Panc1 (cell line): ENCODE data around the gene TLK1. TPM values are rescaled to one million over a fixed set of nuclear protein-coding genes. Genes with fewer than 3 reads are reported as not detected.
"Not testable (repeated sequence)": the region's sequence is repeated elsewhere in the genome, so short reads cannot be mapped to it uniquely, and the experiment has no call there.

Experiments
- ATAC-seq: fragments of 200-7000 bp; cut with Tn5 transposase; 2 replicates; pipeline ENCODE4 v1.9.1; 2020; ENCODE audit warnings: mild to moderate bottlenecking, moderate library complexity
- BruUV-seq: library from RNA; stranded (reverse); fragments of 400-500 nt; replicated peaks from 2 replicates; lab custom pipeline; 2021; lab: Mats Ljungman, UMichigan
- CTCF ChIA-PET: fragments of 300-600 bp; sonication (Branson Sonifier 250); formaldehyde crosslinking; loops from one replicate; lab custom pipeline; 2022; ENCODE audit warnings: antibody characterized with exemption; lab: Charles Lee
- POLR2A ChIA-PET: fragments of 300-600 bp; sonication (Branson Sonifier 250); formaldehyde crosslinking; loops from one replicate; lab custom pipeline; 2022; ENCODE audit warnings: antibody characterized with exemption; lab: Charles Lee
- DNase-seq: peaks from one replicate; pipeline ENCODE4 v3.0.0-alpha.2; 2010; ENCODE audit warnings: low read depth, low spot score
- H3K27ac ChIP-seq: 2 replicates; pipeline ENCODE4 v1.5.1; 2011; ENCODE audit warnings: mild to moderate bottlenecking, low read length, inconsistent platforms
- H3K27me3 ChIP-seq: fragments of 200-500 bp; sonication (Bioruptor generic); 2 replicates; pipeline ENCODE4 v1.6.0; 2014; ENCODE audit warnings: low read length, inconsistent platforms; ENCODE audit not compliant: control insufficient read depth, insufficient read depth
- H3K36me3 ChIP-seq: fragments of 200-500 bp; sonication (Bioruptor generic); 2 replicates; pipeline ENCODE4 v1.5.1; 2014; ENCODE audit warnings: inconsistent platforms, mild to moderate bottlenecking, low read length, moderate library complexity; ENCODE audit not compliant: control insufficient read depth, insufficient read depth
- H3K4me1 ChIP-seq: 2 replicates; pipeline ENCODE4 v1.5.1; 2011; ENCODE audit warnings: inconsistent platforms, mild to moderate bottlenecking, low read length, moderate library complexity; ENCODE audit not compliant: control insufficient read depth, insufficient read depth
- H3K4me3 ChIP-seq, 2 experiments: 2 replicates each; pipeline ENCODE4 v1.5.1; 2011 to 2012; ENCODE audit warnings: low read depth in 2 of 2, low read length in 2 of 2, mild to moderate bottlenecking in 2 of 2, inconsistent platforms in 1 of 2, moderate library complexity in 1 of 2
- H3K9me3 ChIP-seq: fragments of 200-500 bp; sonication (Bioruptor generic); 2 replicates; pipeline ENCODE4 v1.5.1; 2014; ENCODE audit warnings: low read depth, mild to moderate bottlenecking, inconsistent platforms, low read length, moderate library complexity; ENCODE audit not compliant: control insufficient read depth, insufficient read depth
- CTCF ChIP-seq: fragments of 450-650 bp; IDR thresholded peaks from 2 replicates; pipeline ENCODE4 v1.5.1; 2017; ENCODE audit warnings: mild to moderate bottlenecking
- POLR2AphosphoS5 ChIP-seq: IDR thresholded peaks from 2 replicates; pipeline ENCODE4 v1.6.1; 2012; ENCODE audit warnings: mild to moderate bottlenecking, low read depth, low read length, moderate library complexity
- REST ChIP-seq, 2 experiments: IDR thresholded peaks; 2 replicates each; pipeline ENCODE4 v1.6.1; 2011 to 2012; ENCODE audit warnings: low read depth in 2 of 2, control low read depth in 1 of 2, low read length in 1 of 2, mild to moderate bottlenecking in 1 of 2, moderate library complexity in 1 of 2; ENCODE audit not compliant: insufficient read depth in 1 of 2
- SIN3A ChIP-seq: IDR thresholded peaks from 2 replicates; pipeline ENCODE4 v1.6.1; 2012; ENCODE audit warnings: low read depth, mild to moderate bottlenecking, low read length, moderate library complexity, borderline replicate concordance; ENCODE audit not compliant: insufficient read depth
- TCF7L2 ChIP-seq: IDR thresholded peaks from 2 replicates; pipeline ENCODE4 v1.6.1; 2011; ENCODE audit warnings: mild to moderate bottlenecking, low read depth, low read length, inconsistent platforms
- in situ Hi-C: cut with HindIII; loops from 2 replicates; pipeline ENCODE4 v1.10.0; 2016; ENCODE audit warnings: low sequenced_read_pairs, low pct_unique_long_range_greater_than_20kb
- intact Hi-C: fragments of 100-400 bp; cut with micrococcal nuclease; formaldehyde crosslinking; loops from one replicate; pipeline ENCODE4 v1.10.0; 2022; ENCODE audit not compliant: unreplicated experiment
- total RNA-seq: library from RNA; stranded (reverse); gene quantifications from one replicate; pipeline ENCODE4 v1.2.1, GENCODE V29; 2021; ENCODE audit not compliant: unreplicated experiment

The TLK1 gene
- total RNA-seq, 1 experiment from 2014 or later, result 92.9 TPM

GRCh38 chr2:171095014-171095582, 65.6 kb downstream of the TLK1 start:
- TF ChIP-seq SIN3A (no peak), CTCF (no peak), TCF7L2 (no peak), REST (IDR thresholded peaks at IDR 0.05; ENCODE audit: insufficient read depth in 1 of 2, low read depth in 2 of 2, low read length in 1 of 2) (no peak), POLR2AphosphoS5 (no peak)
- DNase-seq (no peak), ATAC-seq (no peak)
- Histone ChIP-seq H3K27me3 (no peaks in the 10 kb centered on the region), H3K36me3 (no peaks in the 10 kb centered on the region), H3K9me3 (peaks cover 14% of the 10 kb centered on the region; the same call in 1 of the 2 replicates), H3K4me3 (no peak overlapping the region), H3K27ac (no peak overlapping the region), H3K4me1 (no peaks in the 10 kb centered on the region)
- BruUV-seq, result no TSS peak
- ChIA-PET POLR2A (interaction anchor here (0.6 kb wide), 1 partner anchor 285 kb away, joined by 3 read pairs; no protein-coding TSS in a partner anchor), CTCF (interaction anchor here (0.6 kb wide), 1 partner anchor 1937 kb away, joined by 3 read pairs; no protein-coding TSS in a partner anchor)
- in situ Hi-C loops, result no loop called here
- intact Hi-C loops, result no loop called here

- BruUV-seq, H3K27ac ChIP-seq, H3K4me3 ChIP-seq, CTCF ChIA-PET, POLR2A ChIA-PET, DNase-seq, H3K27me3 ChIP-seq, H3K36me3 ChIP-seq, ATAC-seq, in situ Hi-C loops, intact Hi-C loops, H3K9me3 ChIP-seq: not testable (repeated sequence)
- peaks cover 11% of the 10 kb centered on the region; the same call in 1 of the 2 replicates for H3K4me1 ChIP-seq
Observed at GRCh38 chr2:171091517-171091916, 69.2 kb downstream of the TLK1 start.

GRCh38 chr2:171089489-171089888, 71.2 kb downstream of the TLK1 start:
- CTCF ChIA-PET, result no interaction called here
- intact Hi-C loops, result no loop called here
- in situ Hi-C loops, result no loop called here
- POLR2A ChIA-PET, result no interaction called here
- no TSS peak for BruUV-seq
- TF ChIP-seq TCF7L2 (no peak), CTCF (no peak), SIN3A (no peak), POLR2AphosphoS5 (no peak), REST (IDR thresholded peaks at IDR 0.05; ENCODE audit: insufficient read depth in 1 of 2, low read depth in 2 of 2, low read length in 1 of 2) (no peak)
- H3K4me3 ChIP-seq, result no peak overlapping the region
- H3K36me3 ChIP-seq, result no peaks in the 10 kb centered on the region
- no peak overlapping the region for H3K27ac ChIP-seq
- H3K9me3 ChIP-seq, result no peaks in the 10 kb centered on the region
- ATAC-seq, result no peak
- peaks cover 15% of the 10 kb centered on the region; the same call in 1 of the 2 replicates for H3K4me1 ChIP-seq
- no peak for DNase-seq
- no peaks in the 10 kb centered on the region for H3K27me3 ChIP-seq
